Activated T-cell treated with anti-CD3 and anti-CD28 coated beads, Interleukin-2, amount 50 U/mL, for 4 hours (primary cell): ENCODE results near the gene SRRM1. TPM values are rescaled to one million over a fixed set of nuclear protein-coding genes. Genes with fewer than 3 reads are reported as not detected.
"Not testable (repeated sequence)": the region's sequence is repeated elsewhere in the genome, so short reads cannot be mapped to it uniquely, and the experiment has no call there.

Source experiments
- ATAC-seq, 2 donors: fragments of 200-7000 bp; cut with Tn5 transposase; one replicate each; pipeline ENCODE4 v1.10.0; 2021
- DNase-seq: peaks from one replicate; pipeline ENCODE4 v3.0.0-alpha.2; 2020
- H3K27me3 Mint-ChIP-seq: one replicate; pipeline ENCODE4 v1.8.0; 2021; ENCODE audit warnings: low read depth, mixed read lengths
- H3K36me3 Mint-ChIP-seq: one replicate; pipeline ENCODE4 v1.8.0; 2022; ENCODE audit warnings: mixed read lengths; ENCODE audit not compliant: insufficient read depth
- H3K4me1 Mint-ChIP-seq: one replicate; pipeline ENCODE4 v1.8.0; 2021; ENCODE audit warnings: low read depth, mixed read lengths
- H3K4me3 Mint-ChIP-seq: one replicate; pipeline ENCODE4 v1.8.0; 2021; ENCODE audit warnings: mild to moderate bottlenecking, moderate library complexity, mixed read lengths
- H3K9me3 Mint-ChIP-seq: one replicate; pipeline ENCODE4 v1.8.0; 2021; ENCODE audit warnings: mixed read lengths
- total RNA-seq, 3 donors: library from RNA; stranded (reverse); gene quantifications; one replicate each; pipeline ENCODE4 v1.2.1, GENCODE V29; 2021

The SRRM1 gene
- total RNA-seq, 3 donors from 2014 or later = 202 to 215 (median 202) TPM

GRCh38 chr1:24693827-24694379 is 50.8 kb downstream of the SRRM1 start:
- ATAC-seq (no peak), DNase-seq (no peak)
- H3K27me3 Mint-ChIP-seq = no peaks in the 10 kb centered on the region
- no peaks in the 10 kb centered on the region for H3K36me3 Mint-ChIP-seq
- H3K4me1 Mint-ChIP-seq = peaks cover 9% of the 10 kb centered on the region
- H3K9me3 Mint-ChIP-seq = no peaks in the 10 kb centered on the region
- no peak overlapping the region for H3K4me3 Mint-ChIP-seq

GRCh38 chr1:24694380-24694843 is 51.3 kb downstream of the SRRM1 start:
- no peaks in the 10 kb centered on the region for H3K36me3 Mint-ChIP-seq
- ATAC-seq (no peak), DNase-seq (no peak)
- no peaks in the 10 kb centered on the region for H3K9me3 Mint-ChIP-seq
- H3K4me1 Mint-ChIP-seq = peaks cover 9% of the 10 kb centered on the region
- no peak overlapping the region for H3K4me3 Mint-ChIP-seq
- no peaks in the 10 kb centered on the region for H3K27me3 Mint-ChIP-seq

GRCh38 chr1:24695202-24695974 is 52.3 kb downstream of the SRRM1 start:
- DNase-seq = no peak
- no peaks in the 10 kb centered on the region for H3K36me3 Mint-ChIP-seq
- ATAC-seq = no peak
- no peaks in the 10 kb centered on the region for H3K27me3 Mint-ChIP-seq
- H3K4me1 Mint-ChIP-seq = peaks cover 9% of the 10 kb centered on the region
- no peak overlapping the region for H3K4me3 Mint-ChIP-seq
- H3K9me3 Mint-ChIP-seq = no peaks in the 10 kb centered on the region

GRCh38 chr1:24696041-24696755 is 53.1 kb downstream of the SRRM1 start:
- Mint-ChIP-seq H3K36me3 (no peaks in the 10 kb centered on the region), H3K27me3 (peaks cover 2% of the 10 kb centered on the region), H3K4me3 (no peak overlapping the region), H3K4me1 (peaks cover 9% of the 10 kb centered on the region), H3K9me3 (no peaks in the 10 kb centered on the region)
- no peak for DNase-seq
- no peak for ATAC-seq

GRCh38 chr1:24696756-24697330 is 53.7 kb downstream of the SRRM1 start:
- peaks cover 2% of the 10 kb centered on the region for H3K27me3 Mint-ChIP-seq
- H3K9me3 Mint-ChIP-seq = no peaks in the 10 kb centered on the region
- H3K36me3 Mint-ChIP-seq = no peaks in the 10 kb centered on the region
- no peak for DNase-seq
- no peak overlapping the region for H3K4me3 Mint-ChIP-seq
- peaks cover 9% of the 10 kb centered on the region for H3K4me1 Mint-ChIP-seq
- no peak for ATAC-seq

- not testable (repeated sequence) for H3K9me3 Mint-ChIP-seq, DNase-seq, ATAC-seq, H3K36me3 Mint-ChIP-seq, H3K27me3 Mint-ChIP-seq, H3K4me1 Mint-ChIP-seq, H3K4me3 Mint-ChIP-seq
Measured at GRCh38 chr1:24697453-24698001, 54.4 kb downstream of the SRRM1 start.

GRCh38 chr1:24698326-24698725 is 55.2 kb downstream of the SRRM1 start:
- not testable (repeated sequence) for DNase-seq, H3K9me3 Mint-ChIP-seq, ATAC-seq, H3K27me3 Mint-ChIP-seq, H3K36me3 Mint-ChIP-seq, H3K4me1 Mint-ChIP-seq, H3K4me3 Mint-ChIP-seq

- H3K27me3 Mint-ChIP-seq = peaks cover 2% of the 10 kb centered on the region
- DNase-seq = no peak
Measured at GRCh38 chr1:24699628-24700027, 56.5 kb downstream of the SRRM1 start.

GRCh38 chr1:24702511-24703293 is 59.6 kb downstream of the SRRM1 start:
- H3K4me3 Mint-ChIP-seq = no peak overlapping the region
- no peaks in the 10 kb centered on the region for H3K36me3 Mint-ChIP-seq
- no peak for ATAC-seq
- no peaks in the 10 kb centered on the region for H3K9me3 Mint-ChIP-seq
- H3K4me1 Mint-ChIP-seq = peaks cover 9% of the 10 kb centered on the region
- DNase-seq = no peak
- H3K27me3 Mint-ChIP-seq = peaks cover 2% of the 10 kb centered on the region

More at GRCh38 chr1:24699628-24700027, 56.5 kb downstream of the SRRM1 start:
- Mint-ChIP-seq H3K36me3 (no peaks in the 10 kb centered on the region), H3K9me3 (no peaks in the 10 kb centered on the region), H3K4me1 (peaks cover 4% of the 10 kb centered on the region), H3K4me3 (no peak overlapping the region)
- ATAC-seq = no peak

- peaks cover 2% of the 10 kb centered on the region for H3K27me3 Mint-ChIP-seq
- H3K4me1 Mint-ChIP-seq = peaks cover 11% of the 10 kb centered on the region
- H3K9me3 Mint-ChIP-seq = no peaks in the 10 kb centered on the region
- no peak overlapping the region for H3K4me3 Mint-ChIP-seq
- no peak for DNase-seq
- H3K36me3 Mint-ChIP-seq = no peaks in the 10 kb centered on the region
- no peak for ATAC-seq
Measured at GRCh38 chr1:24704411-24705259, 61.5 kb downstream of the SRRM1 start.

GRCh38 chr1:24705260-24706073 is 62.4 kb downstream of the SRRM1 start:
- Mint-ChIP-seq H3K36me3 (no peaks in the 10 kb centered on the region), H3K27me3 (peaks cover 2% of the 10 kb centered on the region), H3K4me1 (peaks cover 18% of the 10 kb centered on the region), H3K9me3 (no peaks in the 10 kb centered on the region), H3K4me3 (no peak overlapping the region)
- ATAC-seq (peak in 1 of 2 donors; percentile 75), DNase-seq (no peak)

- H3K36me3 Mint-ChIP-seq, H3K4me3 Mint-ChIP-seq, H3K9me3 Mint-ChIP-seq, DNase-seq, H3K27me3 Mint-ChIP-seq, ATAC-seq: not testable (repeated sequence)
- peaks cover 18% of the 10 kb centered on the region for H3K4me1 Mint-ChIP-seq
Measured at GRCh38 chr1:24706074-24706389, 62.9 kb downstream of the SRRM1 start.
